ENCODE data around the gene ALDH1B1.

The ALDH1B1 gene

DNA sequence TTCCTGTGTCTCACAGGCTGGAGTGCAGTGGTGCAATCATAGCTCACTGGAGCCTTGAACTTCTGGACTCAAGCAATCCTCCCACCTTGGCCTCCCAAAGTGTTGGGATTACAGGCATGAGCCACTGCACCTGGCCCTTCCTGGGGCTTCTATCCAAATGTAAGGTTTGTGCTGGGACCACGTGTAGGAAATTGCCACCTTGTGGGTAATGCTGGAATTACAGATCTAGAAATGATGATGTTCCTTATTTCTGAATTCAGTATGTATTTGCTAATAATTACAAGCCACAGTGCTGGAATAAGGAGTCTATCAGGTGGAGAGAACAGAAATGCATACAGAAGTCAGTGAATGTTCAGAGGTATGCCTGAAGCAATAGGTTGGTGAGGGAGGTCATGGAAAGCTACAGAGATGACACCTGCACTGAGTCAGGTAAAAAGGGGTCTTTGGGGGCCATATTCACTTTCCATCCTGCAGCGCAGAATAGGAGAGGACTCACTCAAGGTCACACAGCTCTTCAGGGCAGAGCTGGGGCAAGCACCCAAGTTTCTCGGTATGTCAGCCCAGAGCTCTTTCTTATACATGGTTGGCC is 40.5 kb downstream of the ALDH1B1 start:
- Histone ChIP-seq H2BK15ac (ENCODE audit: low read length) (no peak overlapping the region), H2AFZ (ENCODE audit: low read length) (no peak overlapping the region), H3K23ac (ENCODE audit: low read depth, low read length, poor library complexity) (no peak overlapping the region), H2AK5ac (ENCODE audit: low read depth, low read length) (no peak overlapping the region), H3K27ac (replicated peaks; ENCODE audit: low read length) (no peak overlapping the region), H3K9ac (ENCODE audit: low read depth, low read length, poor library complexity) (no peak overlapping the region), H3K4me3 (ENCODE audit: low read length in 2 of 2) (no peak overlapping the region), H2BK12ac (ENCODE audit: low read length) (no peak overlapping the region), H2BK5ac (ENCODE audit: low read length) (no peak overlapping the region), H3K14ac (ENCODE audit: low read length) (no peak overlapping the region), H4K91ac (ENCODE audit: low read depth, low read length, poor library complexity) (no peak overlapping the region), H3K4me2 (ENCODE audit: insufficient read depth, low read length, poor library complexity, severe bottlenecking) (no peak overlapping the region), H3K79me1 (ENCODE audit: low read depth, low read length) (no peaks in the 10 kb centered on the region), H3K4me1 (ENCODE audit: control insufficient read depth in 2 of 2, insufficient read depth in 1 of 2, low read depth in 1 of 2, low read length in 2 of 2) (no peaks in the 10 kb centered on the region), H4K8ac (ENCODE audit: low read depth, low read length) (no peak overlapping the region), H3K4ac (ENCODE audit: low read length) (no peak overlapping the region), H3K27me3 (ENCODE audit: control insufficient read depth in 3 of 3, insufficient read depth in 3 of 3, low read depth in 1 of 3, low read length in 3 of 3) (no peaks in the 10 kb centered on the region), H3K9me3 (replicated peaks in 1 of 2; ENCODE audit: control insufficient read depth in 2 of 2, insufficient read depth in 1 of 2, low read depth in 1 of 2, low read length in 2 of 2) (peaks cover 0 to 11% of the 10 kb centered on the region in 2 donors), H2BK120ac (ENCODE audit: low read depth, low read length) (no peak overlapping the region), H3K18ac (ENCODE audit: low read length) (no peak overlapping the region), H3K36me3 (replicated peaks in 1 of 2; ENCODE audit: control insufficient read depth in 2 of 2, insufficient read depth in 2 of 2, low read length in 2 of 2) (peaks cover 0 to 3% of the 10 kb centered on the region in 2 donors)
- DNase-seq (ENCODE audit: low spot score) = no peak
- no CpG with 5 or more reads among the region's 3 CpGs for WGBS, 2 donors (ENCODE audit: extremely low coverage in 2 of 2, insufficient read length in 2 of 2, insufficient replicate concordance in 1 of 2)

DNA sequence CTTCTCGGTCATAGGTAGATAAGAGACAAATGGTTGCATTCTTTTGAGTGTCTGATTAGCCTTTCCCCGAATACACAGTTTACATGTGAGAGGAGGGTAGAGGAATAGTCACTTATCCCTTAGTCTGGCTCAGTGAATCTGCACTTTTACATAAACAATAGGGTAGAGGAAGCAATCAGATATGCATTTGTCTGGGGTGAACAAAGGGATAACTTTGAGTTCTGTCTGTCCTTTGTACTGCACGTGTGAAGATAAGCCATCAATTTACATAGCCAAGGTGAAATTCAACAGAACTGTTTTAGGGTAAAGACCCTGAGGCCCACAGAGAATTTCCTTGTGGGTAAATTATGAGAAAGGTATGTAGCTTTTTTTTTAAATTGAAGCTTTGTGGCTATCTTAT is 41.9 kb downstream of the ALDH1B1 start:
- no peak overlapping the region for H4K91ac ChIP-seq (ENCODE audit: low read depth, low read length, poor library complexity)
- H3K27ac ChIP-seq (replicated peaks; ENCODE audit: low read length) = no peak overlapping the region
- H3K27me3 ChIP-seq (ENCODE audit: control insufficient read depth in 3 of 3, insufficient read depth in 3 of 3, low read depth in 1 of 3, low read length in 3 of 3) = no peaks in the 10 kb centered on the region
- H2BK5ac ChIP-seq (ENCODE audit: low read length) = no peak overlapping the region
- H2BK15ac ChIP-seq (ENCODE audit: low read length) = no peak overlapping the region
- H3K36me3 ChIP-seq (replicated peaks in 1 of 2; ENCODE audit: control insufficient read depth in 2 of 2, insufficient read depth in 2 of 2, low read length in 2 of 2) = no peaks in the 10 kb centered on the region
- no peaks in the 10 kb centered on the region for H3K4me1 ChIP-seq (ENCODE audit: control insufficient read depth in 2 of 2, insufficient read depth in 1 of 2, low read depth in 1 of 2, low read length in 2 of 2)
- H3K23ac ChIP-seq (ENCODE audit: low read depth, low read length, poor library complexity) = no peak overlapping the region
- no peaks in the 10 kb centered on the region for H3K79me1 ChIP-seq (ENCODE audit: low read depth, low read length)
- H3K9ac ChIP-seq (ENCODE audit: low read depth, low read length, poor library complexity) = no peak overlapping the region
- H2AK5ac ChIP-seq (ENCODE audit: low read depth, low read length) = no peak overlapping the region
- H4K8ac ChIP-seq (ENCODE audit: low read depth, low read length) = no peak overlapping the region
- H2BK120ac ChIP-seq (ENCODE audit: low read depth, low read length) = no peak overlapping the region
- no peak overlapping the region for H2BK12ac ChIP-seq (ENCODE audit: low read length)
- no peak overlapping the region for H3K14ac ChIP-seq (ENCODE audit: low read length)
- no peak overlapping the region for H3K4me3 ChIP-seq (ENCODE audit: low read length in 2 of 2)
- H3K4me2 ChIP-seq (ENCODE audit: insufficient read depth, low read length, poor library complexity, severe bottlenecking) = no peak overlapping the region
- no peak for DNase-seq (ENCODE audit: low spot score)
- H3K4ac ChIP-seq (ENCODE audit: low read length) = no peak overlapping the region
- WGBS, 2 donors (ENCODE audit: extremely low coverage in 2 of 2, insufficient read length in 2 of 2, insufficient replicate concordance in 1 of 2) = no CpG with 5 or more reads among the region's 3 CpGs
- no peak overlapping the region for H2AFZ ChIP-seq (ENCODE audit: low read length)
- no peak overlapping the region for H3K18ac ChIP-seq (ENCODE audit: low read length)
- peaks cover 0 to 11% of the 10 kb centered on the region in 2 donors for H3K9me3 ChIP-seq (replicated peaks in 1 of 2; ENCODE audit: control insufficient read depth in 2 of 2, insufficient read depth in 1 of 2, low read depth in 1 of 2, low read length in 2 of 2)

DNA sequence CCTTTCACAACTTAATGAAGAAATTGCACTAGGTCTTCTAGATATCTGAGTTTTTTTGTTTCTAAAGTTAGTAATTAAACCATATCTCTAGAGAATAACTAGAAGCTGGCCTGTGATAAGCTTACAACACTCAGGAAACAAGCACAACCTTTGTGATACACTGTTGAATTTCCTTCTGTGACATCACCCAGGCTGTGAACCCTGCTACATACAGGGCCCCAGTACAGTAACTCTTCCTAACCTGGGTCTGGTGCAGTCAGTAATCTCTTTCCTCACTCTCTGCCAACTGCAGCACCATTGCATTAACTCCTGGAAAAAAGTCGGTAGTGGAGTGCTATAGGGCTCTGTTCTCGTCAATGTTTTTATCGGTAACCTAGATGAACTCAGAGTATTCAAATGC is 42.4 kb downstream of the ALDH1B1 start:
- no peak overlapping the region for H2BK120ac ChIP-seq (ENCODE audit: low read depth, low read length)
- H3K9me3 ChIP-seq (replicated peaks in 1 of 2; ENCODE audit: control insufficient read depth in 2 of 2, insufficient read depth in 1 of 2, low read depth in 1 of 2, low read length in 2 of 2) = peaks cover 0 to 11% of the 10 kb centered on the region in 2 donors
- no peak overlapping the region for H3K18ac ChIP-seq (ENCODE audit: low read length)
- no peak overlapping the region for H3K4me2 ChIP-seq (ENCODE audit: insufficient read depth, low read length, poor library complexity, severe bottlenecking)
- no peak overlapping the region for H2AK5ac ChIP-seq (ENCODE audit: low read depth, low read length)
- no peak overlapping the region for H4K8ac ChIP-seq (ENCODE audit: low read depth, low read length)
- no peak overlapping the region for H3K27ac ChIP-seq (replicated peaks; ENCODE audit: low read length)
- WGBS, 2 donors (ENCODE audit: extremely low coverage in 2 of 2, insufficient read length in 2 of 2, insufficient replicate concordance in 1 of 2) = no CpG with 5 or more reads among the region's 3 CpGs
- DNase-seq (ENCODE audit: low spot score) = no peak
- H2BK15ac ChIP-seq (ENCODE audit: low read length) = no peak overlapping the region
- H3K79me1 ChIP-seq (ENCODE audit: low read depth, low read length) = no peaks in the 10 kb centered on the region
- H3K23ac ChIP-seq (ENCODE audit: low read depth, low read length, poor library complexity) = no peak overlapping the region
- H4K91ac ChIP-seq (ENCODE audit: low read depth, low read length, poor library complexity) = no peak overlapping the region
- no peak overlapping the region for H2BK5ac ChIP-seq (ENCODE audit: low read length)
- no peaks in the 10 kb centered on the region for H3K27me3 ChIP-seq (ENCODE audit: control insufficient read depth in 3 of 3, insufficient read depth in 3 of 3, low read depth in 1 of 3, low read length in 3 of 3)
- no peaks in the 10 kb centered on the region for H3K36me3 ChIP-seq (replicated peaks in 1 of 2; ENCODE audit: control insufficient read depth in 2 of 2, insufficient read depth in 2 of 2, low read length in 2 of 2)
- no peak overlapping the region for H3K14ac ChIP-seq (ENCODE audit: low read length)
- H2BK12ac ChIP-seq (ENCODE audit: low read length) = no peak overlapping the region
- H3K9ac ChIP-seq (ENCODE audit: low read depth, low read length, poor library complexity) = no peak overlapping the region
- H3K4me3 ChIP-seq (ENCODE audit: low read length in 2 of 2) = no peak overlapping the region
- H3K4ac ChIP-seq (ENCODE audit: low read length) = no peak overlapping the region
- H3K4me1 ChIP-seq (ENCODE audit: control insufficient read depth in 2 of 2, insufficient read depth in 1 of 2, low read depth in 1 of 2, low read length in 2 of 2) = no peaks in the 10 kb centered on the region
- no peak overlapping the region for H2AFZ ChIP-seq (ENCODE audit: low read length)

DNA sequence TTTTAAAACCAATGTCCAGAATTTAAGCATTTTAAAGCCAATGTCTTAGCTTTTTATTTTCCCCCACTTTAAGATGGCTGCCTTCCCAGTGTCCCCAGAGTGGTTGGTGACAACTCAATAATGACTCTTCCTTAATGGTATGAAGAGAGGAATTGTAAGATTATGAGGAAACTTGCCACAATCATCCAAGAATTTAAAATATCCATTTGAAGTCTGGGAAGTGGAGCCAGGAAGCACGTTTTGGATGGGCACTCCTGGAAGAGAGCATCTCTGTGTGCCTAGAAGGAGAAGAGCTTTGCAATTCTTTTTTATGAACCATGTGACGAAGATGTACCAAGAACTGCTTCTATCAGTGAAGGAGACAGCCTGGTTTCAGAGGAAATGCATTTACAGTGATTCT is 43.0 kb downstream of the ALDH1B1 start:
- H2BK15ac ChIP-seq (ENCODE audit: low read length) = no peak overlapping the region
- no peak overlapping the region for H4K8ac ChIP-seq (ENCODE audit: low read depth, low read length)
- H3K79me1 ChIP-seq (ENCODE audit: low read depth, low read length) = no peaks in the 10 kb centered on the region
- H2AFZ ChIP-seq (ENCODE audit: low read length) = no peak overlapping the region
- H3K9me3 ChIP-seq (replicated peaks in 1 of 2; ENCODE audit: control insufficient read depth in 2 of 2, insufficient read depth in 1 of 2, low read depth in 1 of 2, low read length in 2 of 2) = peaks cover 0 to 11% of the 10 kb centered on the region in 2 donors
- H3K9ac ChIP-seq (ENCODE audit: low read depth, low read length, poor library complexity) = no peak overlapping the region
- no peak for DNase-seq (ENCODE audit: low spot score)
- H4K91ac ChIP-seq (ENCODE audit: low read depth, low read length, poor library complexity) = no peak overlapping the region
- no peaks in the 10 kb centered on the region for H3K4me1 ChIP-seq (ENCODE audit: control insufficient read depth in 2 of 2, insufficient read depth in 1 of 2, low read depth in 1 of 2, low read length in 2 of 2)
- no CpG with 5 or more reads among the region's 2 CpGs for WGBS, 2 donors (ENCODE audit: extremely low coverage in 2 of 2, insufficient read length in 2 of 2, insufficient replicate concordance in 1 of 2)
- H3K4ac ChIP-seq (ENCODE audit: low read length) = no peak overlapping the region
- no peak overlapping the region for H3K4me3 ChIP-seq (ENCODE audit: low read length in 2 of 2)
- H2AK5ac ChIP-seq (ENCODE audit: low read depth, low read length) = no peak overlapping the region
- no peak overlapping the region for H3K18ac ChIP-seq (ENCODE audit: low read length)
- no peak overlapping the region for H2BK5ac ChIP-seq (ENCODE audit: low read length)
- H3K4me2 ChIP-seq (ENCODE audit: insufficient read depth, low read length, poor library complexity, severe bottlenecking) = no peak overlapping the region
- H3K36me3 ChIP-seq (replicated peaks in 1 of 2; ENCODE audit: control insufficient read depth in 2 of 2, insufficient read depth in 2 of 2, low read length in 2 of 2) = no peaks in the 10 kb centered on the region
- H2BK120ac ChIP-seq (ENCODE audit: low read depth, low read length) = no peak overlapping the region
- H2BK12ac ChIP-seq (ENCODE audit: low read length) = no peak overlapping the region
- no peaks in the 10 kb centered on the region for H3K27me3 ChIP-seq (ENCODE audit: control insufficient read depth in 3 of 3, insufficient read depth in 3 of 3, low read depth in 1 of 3, low read length in 3 of 3)
- no peak overlapping the region for H3K23ac ChIP-seq (ENCODE audit: low read depth, low read length, poor library complexity)
- H3K27ac ChIP-seq (replicated peaks; ENCODE audit: low read length) = no peak overlapping the region
- no peak overlapping the region for H3K14ac ChIP-seq (ENCODE audit: low read length)
